Memory B cell (primary cell): Measurements from ENCODE around the gene CNOT3.
"Not testable (repeated sequence)": the region's sequence is repeated elsewhere in the genome, so short reads cannot be mapped to it uniquely, and the experiment has no call there.

ENCODE experiments used
- ATAC-seq: fragments of 150-1000 bp; cut with Tn5 transposase; 2 replicates; pipeline ENCODE4 v1.10.0; 2021; ENCODE audit warnings: low read depth, mild to moderate bottlenecking, moderate library complexity
- DNase-seq, 2 donors: peaks; one replicate each; pipeline ENCODE4 v3.0.0; 2022; ENCODE audit warnings: low spot score in 2 of 2
- H3K27ac Mint-ChIP-seq: one replicate; pipeline ENCODE4 v1.8.0; 2022; ENCODE audit warnings: mild to moderate bottlenecking, moderate library complexity, mixed read lengths
- H3K27me3 Mint-ChIP-seq: one replicate; pipeline ENCODE4 v1.8.0; 2022; ENCODE audit warnings: mixed read lengths
- H3K36me3 Mint-ChIP-seq: one replicate; pipeline ENCODE4 v1.8.0; 2022; ENCODE audit warnings: mild to moderate bottlenecking, mixed read lengths
- H3K4me1 Mint-ChIP-seq: one replicate; pipeline ENCODE4 v1.8.0; 2022; ENCODE audit warnings: mixed read lengths
- H3K4me3 Mint-ChIP-seq: one replicate; pipeline ENCODE4 v1.8.0; 2022; ENCODE audit warnings: mild to moderate bottlenecking, moderate library complexity, mixed read lengths
- H3K9me3 Mint-ChIP-seq: one replicate; pipeline ENCODE4 v1.8.0; 2022; ENCODE audit warnings: mixed read lengths

The CNOT3 gene

GRCh38 chr19:54162241-54162805 lies 24.8 kb downstream of the CNOT3 start:
- H3K4me3 Mint-ChIP-seq, result peak overlapping the region; percentile 91
- peaks cover 5% of the 10 kb centered on the region for H3K36me3 Mint-ChIP-seq
- ATAC-seq (peak; percentile 25), DNase-seq (peak; percentile 70 to 77)
- peaks cover 10% of the 10 kb centered on the region for H3K27me3 Mint-ChIP-seq
- no peak overlapping the region for H3K27ac Mint-ChIP-seq
- H3K4me1 Mint-ChIP-seq, result peaks cover 29% of the 10 kb centered on the region
- H3K9me3 Mint-ChIP-seq, result peaks cover 2% of the 10 kb centered on the region

GRCh38 chr19:54162884-54163283 lies 25.3 kb downstream of the CNOT3 start:
- Mint-ChIP-seq H3K4me3 (peak overlapping the region; percentile 59), H3K27me3 (peaks cover 10% of the 10 kb centered on the region), H3K4me1 (peaks cover 29% of the 10 kb centered on the region), H3K9me3 (peaks cover 2% of the 10 kb centered on the region), H3K36me3 (peaks cover 5% of the 10 kb centered on the region), H3K27ac (no peak overlapping the region)
- DNase-seq, result no peak
- no peak for ATAC-seq

GRCh38 chr19:54164369-54165068 lies 27.0 kb downstream of the CNOT3 start:
- ATAC-seq (no peak), DNase-seq (no peak)
- Mint-ChIP-seq H3K4me1 (peaks cover 25% of the 10 kb centered on the region), H3K27me3 (peaks cover 10% of the 10 kb centered on the region), H3K27ac (no peak overlapping the region), H3K9me3 (peaks cover 2% of the 10 kb centered on the region), H3K36me3 (peaks cover 2% of the 10 kb centered on the region), H3K4me3 (no peak overlapping the region)

- H3K36me3 Mint-ChIP-seq, result peaks cover 2% of the 10 kb centered on the region
- H3K4me1 Mint-ChIP-seq, result peaks cover 22% of the 10 kb centered on the region
- no peak for ATAC-seq
- H3K9me3 Mint-ChIP-seq, result peaks cover 2% of the 10 kb centered on the region
- H3K27me3 Mint-ChIP-seq, result peaks cover 10% of the 10 kb centered on the region
- H3K27ac Mint-ChIP-seq, result no peak overlapping the region
- no peak overlapping the region for H3K4me3 Mint-ChIP-seq
- DNase-seq, result no peak
These were observed 27.7 kb downstream of the CNOT3 start for GRCh38 chr19:54165222-54165621.

- Mint-ChIP-seq H3K4me3 (no peak overlapping the region), H3K27ac (no peak overlapping the region), H3K36me3 (no peaks in the 10 kb centered on the region), H3K27me3 (peaks cover 8% of the 10 kb centered on the region), H3K9me3 (no peaks in the 10 kb centered on the region), H3K4me1 (peaks cover 14% of the 10 kb centered on the region)
- peak; percentile 84 to 94 for DNase-seq
- ATAC-seq, result peak; percentile 81
These were observed 30.8 kb downstream of the CNOT3 start for GRCh38 chr19:54168174-54168917.

GRCh38 chr19:54169149-54169740 lies 31.7 kb downstream of the CNOT3 start:
- peaks cover 12% of the 10 kb centered on the region for H3K4me1 Mint-ChIP-seq
- no peak overlapping the region for H3K27ac Mint-ChIP-seq
- no peak overlapping the region for H3K4me3 Mint-ChIP-seq
- DNase-seq (no peak), ATAC-seq (no peak)
- H3K9me3 Mint-ChIP-seq, result no peaks in the 10 kb centered on the region
- H3K36me3 Mint-ChIP-seq, result no peaks in the 10 kb centered on the region
- H3K27me3 Mint-ChIP-seq, result peaks cover 6% of the 10 kb centered on the region

DNA sequence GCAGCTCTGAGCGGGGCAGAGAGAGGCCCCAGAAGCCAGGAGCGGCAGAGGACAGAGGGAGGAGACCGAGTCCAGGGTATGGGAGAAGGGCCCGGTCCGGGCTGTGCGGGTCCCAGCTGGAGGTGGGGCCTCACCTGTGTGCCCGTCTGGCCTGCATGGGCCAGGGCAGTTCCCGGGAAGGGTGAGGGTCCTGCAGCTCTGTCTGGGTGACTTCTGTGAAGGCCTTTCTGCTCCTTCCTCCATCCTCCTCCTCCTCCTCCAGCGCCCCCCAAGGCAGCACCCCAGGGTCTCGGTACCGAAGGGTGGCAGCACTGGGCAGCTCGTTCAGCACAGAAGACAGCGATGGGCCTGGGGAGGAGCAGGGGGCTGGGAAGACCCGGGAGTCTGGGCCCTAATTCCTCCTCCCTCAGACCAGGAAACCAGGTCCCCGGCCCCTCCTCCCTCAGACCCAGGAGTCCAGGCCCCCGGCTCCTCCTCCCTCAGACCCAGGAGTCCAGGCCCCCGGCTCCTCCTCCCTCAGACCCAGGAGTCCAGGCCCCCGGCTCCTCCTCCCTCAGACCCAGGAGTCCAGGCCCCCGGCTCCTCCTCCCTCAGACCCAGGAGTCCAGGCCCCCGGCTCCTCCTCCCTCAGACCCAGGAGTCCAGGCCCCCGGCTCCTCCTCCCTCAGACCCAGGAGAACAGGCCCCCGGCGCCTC lies 34.3 kb downstream of the CNOT3 start:
- ATAC-seq, H3K36me3 Mint-ChIP-seq, H3K4me3 Mint-ChIP-seq, H3K27ac Mint-ChIP-seq, H3K9me3 Mint-ChIP-seq, DNase-seq, H3K27me3 Mint-ChIP-seq: not testable (repeated sequence)
- H3K4me1 Mint-ChIP-seq, result peaks cover 14% of the 10 kb centered on the region

DNA sequence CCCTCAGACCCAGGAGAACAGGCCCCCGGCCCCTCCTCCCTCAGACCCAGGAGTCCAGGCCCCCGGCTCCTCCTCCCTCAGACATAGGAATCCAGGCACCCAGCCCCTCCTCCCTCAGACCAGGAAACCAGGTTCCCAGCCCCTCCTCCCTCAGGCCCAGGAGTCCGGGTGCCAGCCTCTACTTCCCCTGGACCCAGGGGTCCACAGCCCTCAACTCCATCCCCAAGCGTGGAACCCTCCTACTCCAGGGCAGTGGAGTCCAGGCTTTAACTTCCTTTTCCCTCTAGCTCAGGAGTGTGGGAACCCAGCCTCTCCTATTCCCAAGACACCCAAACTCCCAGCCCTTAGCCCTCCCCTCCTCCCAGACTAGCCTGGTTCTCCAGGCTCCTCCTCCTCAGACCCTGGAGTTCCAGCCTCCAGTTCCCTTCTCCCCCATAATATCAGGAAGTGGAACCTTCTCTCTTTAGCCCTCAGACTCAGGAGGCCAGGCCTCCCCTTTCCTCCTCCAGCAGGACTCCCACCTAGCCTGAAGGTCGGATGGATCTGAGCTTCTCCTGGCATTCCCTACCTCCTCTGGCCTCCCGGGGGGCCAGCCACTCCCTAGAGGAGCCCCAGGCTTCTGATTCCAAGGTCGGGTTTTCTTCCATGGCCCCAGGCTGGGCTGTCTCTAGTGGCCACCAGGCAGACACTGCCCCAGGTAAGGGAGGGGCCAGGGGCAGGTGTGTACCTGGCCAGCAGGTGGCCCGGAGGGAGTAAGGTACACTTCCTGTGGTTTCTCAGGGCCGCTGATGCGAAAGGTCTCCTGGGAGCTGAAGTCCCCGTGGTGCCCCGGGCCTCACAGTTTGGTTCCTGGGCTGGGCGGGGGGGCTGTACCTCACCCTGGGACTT lies 35.2 kb downstream of the CNOT3 start, which contains the start of gene TMC4:
Gene TMC4, minus strand, starts transcription at position 690 of the 888 bp plus-strand sequence. Its CDS starts 43 bp downstream, at position 647.
- H3K36me3 Mint-ChIP-seq, result no peaks in the 10 kb centered on the region
- H3K9me3 Mint-ChIP-seq, result no peaks in the 10 kb centered on the region
- no peak within 1 kb of the TSS for H3K4me3 Mint-ChIP-seq
- DNase-seq (no peak), ATAC-seq (peak; percentile 81)
- no peaks in the 10 kb centered on the region for H3K27me3 Mint-ChIP-seq
- H3K4me1 Mint-ChIP-seq, result peaks cover 14% of the 10 kb centered on the region
- H3K27ac Mint-ChIP-seq, result no peak within 1 kb of the TSS

- ATAC-seq, result no peak
- Mint-ChIP-seq H3K27ac (no peak overlapping the region), H3K36me3 (no peaks in the 10 kb centered on the region), H3K9me3 (no peaks in the 10 kb centered on the region), H3K4me3 (no peak overlapping the region), H3K27me3 (no peaks in the 10 kb centered on the region), H3K4me1 (peaks cover 10% of the 10 kb centered on the region)
- DNase-seq, result no peak
These were observed 35.8 kb downstream of the CNOT3 start for GRCh38 chr19:54173359-54173699.

DNA sequence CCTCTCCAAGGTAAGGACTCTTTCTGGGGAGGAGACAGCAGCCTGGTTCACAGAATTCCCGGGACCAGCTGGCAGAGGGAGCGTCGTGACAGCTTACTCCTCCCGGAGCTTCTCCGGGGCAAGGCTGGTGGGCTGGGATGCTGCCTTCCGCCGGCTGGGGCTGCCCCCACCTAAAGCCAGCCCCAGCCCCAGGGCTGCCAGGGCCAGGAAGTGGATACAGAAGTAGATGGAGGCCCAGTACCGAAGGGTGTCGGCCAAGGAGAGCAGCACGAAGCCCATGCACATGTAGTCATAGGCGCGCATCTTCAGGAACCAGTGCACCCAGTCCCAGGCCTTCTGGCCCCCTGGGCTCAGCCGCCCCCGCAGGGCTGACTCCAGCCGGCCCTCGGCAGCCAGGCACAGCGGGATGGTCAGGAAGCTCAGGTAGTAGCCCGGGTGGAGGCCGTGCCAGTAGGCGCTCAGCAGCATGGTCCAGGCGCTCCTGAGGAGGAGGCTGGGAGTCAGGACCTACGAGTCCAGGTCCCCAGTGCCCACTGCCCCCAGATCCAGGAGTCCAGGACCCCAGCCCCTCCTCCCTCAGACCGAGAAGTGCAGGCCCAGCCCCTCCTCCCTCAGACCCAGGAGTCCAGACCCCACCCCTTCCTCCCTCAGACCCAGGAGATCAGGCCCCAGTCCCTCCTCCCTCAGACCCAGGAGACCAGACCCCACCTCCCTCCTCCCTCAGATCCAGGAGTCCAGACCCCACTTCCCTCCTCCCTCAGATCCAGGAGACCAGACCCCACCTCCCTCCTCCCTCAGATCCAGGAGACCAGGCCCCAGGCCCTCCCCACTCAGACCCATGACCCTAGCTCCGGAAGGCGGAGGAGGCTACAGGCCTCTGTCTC lies 36.6 kb downstream of the CNOT3 start:
- no peaks in the 10 kb centered on the region for H3K36me3 Mint-ChIP-seq
- DNase-seq (no peak), ATAC-seq (no peak)
- no peak overlapping the region for H3K4me3 Mint-ChIP-seq
- no peaks in the 10 kb centered on the region for H3K9me3 Mint-ChIP-seq
- H3K4me1 Mint-ChIP-seq, result peaks cover 9% of the 10 kb centered on the region
- no peaks in the 10 kb centered on the region for H3K27me3 Mint-ChIP-seq
- no peak overlapping the region for H3K27ac Mint-ChIP-seq

GRCh38 chr19:54178581-54179261 lies 41.2 kb downstream of the CNOT3 start:
- H3K9me3 Mint-ChIP-seq, result no peaks in the 10 kb centered on the region
- H3K27me3 Mint-ChIP-seq, result no peaks in the 10 kb centered on the region
- peak; percentile 92 for ATAC-seq
- no peak overlapping the region for H3K27ac Mint-ChIP-seq
- no peak for DNase-seq
- no peak overlapping the region for H3K4me3 Mint-ChIP-seq
- H3K4me1 Mint-ChIP-seq, result peaks cover 7% of the 10 kb centered on the region
- H3K36me3 Mint-ChIP-seq, result peaks cover 4% of the 10 kb centered on the region

DNA sequence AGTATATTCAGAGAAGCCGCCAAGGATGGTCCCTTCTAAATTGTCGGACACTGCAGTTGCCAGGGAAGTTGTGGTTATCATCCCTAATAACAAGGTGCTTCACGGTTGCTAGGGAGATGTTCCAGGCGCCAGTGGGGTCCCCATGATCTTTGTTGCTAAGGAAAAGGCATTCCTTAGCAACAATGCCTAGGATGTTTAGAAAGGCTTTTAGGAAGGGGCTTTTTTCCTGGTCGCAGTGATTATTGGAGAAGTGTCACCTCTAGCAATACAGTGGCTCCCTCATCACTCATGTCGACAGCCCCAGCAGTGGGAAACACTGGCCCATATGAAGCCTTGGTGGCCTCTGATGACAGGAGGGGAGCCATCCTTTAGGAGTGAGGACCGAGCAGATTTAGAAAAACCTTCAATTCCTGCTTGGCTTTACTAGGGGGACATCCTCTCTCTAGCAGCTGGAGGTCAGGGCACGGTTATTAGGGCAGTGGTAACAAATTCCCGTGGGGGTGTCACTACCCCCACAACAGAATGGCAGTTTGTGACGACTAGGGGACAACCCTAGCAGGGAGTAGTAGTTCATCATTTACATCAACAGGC lies 41.8 kb downstream of the CNOT3 start:
- DNase-seq, result no peak
- no peaks in the 10 kb centered on the region for H3K9me3 Mint-ChIP-seq
- H3K36me3 Mint-ChIP-seq, result peaks cover 6% of the 10 kb centered on the region
- no peaks in the 10 kb centered on the region for H3K27me3 Mint-ChIP-seq
- no peak overlapping the region for H3K4me3 Mint-ChIP-seq
- peaks cover 7% of the 10 kb centered on the region for H3K4me1 Mint-ChIP-seq
- no peak for ATAC-seq
- H3K27ac Mint-ChIP-seq, result no peak overlapping the region
